Smooth muscle cell (in vitro differentiated cells): ENCODE data around the gene DEPP1. TPM values are rescaled to one million over a fixed set of nuclear protein-coding genes. Genes with fewer than 3 reads are reported as not detected.
A peak's percentile ranks its signal among the peaks of the same experiment; 100 is the strongest.

Experiments
- DNase-seq: peaks from one replicate; lab custom pipeline; 2025; ENCODE audit not compliant: unreplicated experiment; lab: John Stamatoyannopoulos, UW
- H2AFZ ChIP-seq: fragments of 200-600 bp; sonication (generic); 2 replicates; pipeline ENCODE4 v1.6.0; 2016; ENCODE audit warnings: antibody characterized with exemption, low read depth, mild to moderate bottlenecking
- H3F3A ChIP-seq: fragments of 200-600 bp; sonication (generic); 2 replicates; pipeline ENCODE4 v1.6.0; 2017; ENCODE audit warnings: antibody characterized with exemption, low read depth
- H3K27ac ChIP-seq: fragments of 200-600 bp; sonication (generic); 2 replicates; pipeline ENCODE4 v1.5.1; 2016; ENCODE audit warnings: low read depth, mild to moderate bottlenecking
- H3K27me3 ChIP-seq: fragments of 200-600 bp; sonication (generic); 2 replicates; pipeline ENCODE4 v1.6.1; 2016; ENCODE audit warnings: low read depth, mild to moderate bottlenecking
- H3K36me3 ChIP-seq: fragments of 200-600 bp; sonication (generic); 2 replicates; pipeline ENCODE4 v1.5.1; 2016; ENCODE audit warnings: low read depth
- H3K4me1 ChIP-seq: fragments of 200-600 bp; sonication (generic); 2 replicates; pipeline ENCODE4 v1.5.1; 2016; ENCODE audit warnings: low read depth
- H3K4me2 ChIP-seq: fragments of 200-600 bp; sonication (generic); 2 replicates; pipeline ENCODE4 v1.6.0; 2016; ENCODE audit warnings: mild to moderate bottlenecking
- H3K4me3 ChIP-seq: fragments of 200-600 bp; sonication (generic); 2 replicates; pipeline ENCODE4 v1.5.1; 2016; ENCODE audit warnings: mild to moderate bottlenecking
- H3K79me2 ChIP-seq: fragments of 200-600 bp; sonication (generic); 2 replicates; pipeline ENCODE4 v1.6.0; 2016; ENCODE audit warnings: low read depth, mild to moderate bottlenecking
- H3K9ac ChIP-seq: fragments of 200-600 bp; sonication (generic); 2 replicates; pipeline ENCODE4 v1.6.0; 2016; ENCODE audit warnings: low read depth
- H3K9me3 ChIP-seq: fragments of 200-600 bp; sonication (generic); replicated peaks from 2 replicates; pipeline ENCODE4 v1.5.1; 2016; ENCODE audit warnings: low read depth
- H4K20me1 ChIP-seq: fragments of 200-600 bp; sonication (generic); 2 replicates; pipeline ENCODE4 v1.6.0; 2016; ENCODE audit warnings: low read depth
- WGBS: methylation state at CpG from one replicate; pipeline ENCODE4 v1.1.7; 2016; ENCODE audit warnings: low lambda C conversion rate; 5-methylcytosine and 5-hydroxymethylcytosine counted together
- polyA plus RNA-seq: library from polyadenylated mRNA; unstranded; fragments of >200 nt; fragmentation: Nextera tagmentation; extraction: Ambion mirVana; gene quantifications from 2 replicates; pipeline ENCODE4 v1.2.1, GENCODE V29; 2016
- total RNA-seq: library from RNA; depleted of rRNA; stranded (reverse); fragments of >200 nt; gene quantifications from 2 replicates; pipeline ENCODE4 v1.2.3, GENCODE V29; 2014
- TF ChIP-seq, protein P1 (sequence below): fragments of 200-600 bp; sonication (generic); IDR thresholded peaks from 2 replicates; pipeline ENCODE4 v1.5.1; 2017; ENCODE audit warnings: borderline replicate concordance, mild to moderate bottlenecking, antibody characterized with exemption; ENCODE audit not compliant: insufficient read depth, poor library complexity, severe bottlenecking

Gene DEPP1
- total and polyA plus RNA-seq, 2 experiments from 2014 or later, result 12.9 to 13.2 TPM

GRCh38 chr10:45004661-45005060 lies 26.1 kb upstream of the DEPP1 start:
- Histone ChIP-seq H3K36me3 (peaks cover 13% of the 10 kb centered on the region), H4K20me1 (no peaks in the 10 kb centered on the region), H3K9ac (no peak overlapping the region), H3K4me2 (no peak overlapping the region), H3K79me2 (peaks cover 37% of the 10 kb centered on the region), H3F3A (no peaks in the 10 kb centered on the region), H3K4me1 (peaks cover 10% of the 10 kb centered on the region), H3K27ac (no peak overlapping the region), H3K9me3 (no peaks in the 10 kb centered on the region), H3K27me3 (no peaks in the 10 kb centered on the region), H3K4me3 (no peak overlapping the region), H2AFZ (no peak overlapping the region)
- WGBS, result 95% methylated on average over 3 of the region's 3 CpGs
- DNase-seq, result no peak
- TF ChIP-seq, protein P1, sequence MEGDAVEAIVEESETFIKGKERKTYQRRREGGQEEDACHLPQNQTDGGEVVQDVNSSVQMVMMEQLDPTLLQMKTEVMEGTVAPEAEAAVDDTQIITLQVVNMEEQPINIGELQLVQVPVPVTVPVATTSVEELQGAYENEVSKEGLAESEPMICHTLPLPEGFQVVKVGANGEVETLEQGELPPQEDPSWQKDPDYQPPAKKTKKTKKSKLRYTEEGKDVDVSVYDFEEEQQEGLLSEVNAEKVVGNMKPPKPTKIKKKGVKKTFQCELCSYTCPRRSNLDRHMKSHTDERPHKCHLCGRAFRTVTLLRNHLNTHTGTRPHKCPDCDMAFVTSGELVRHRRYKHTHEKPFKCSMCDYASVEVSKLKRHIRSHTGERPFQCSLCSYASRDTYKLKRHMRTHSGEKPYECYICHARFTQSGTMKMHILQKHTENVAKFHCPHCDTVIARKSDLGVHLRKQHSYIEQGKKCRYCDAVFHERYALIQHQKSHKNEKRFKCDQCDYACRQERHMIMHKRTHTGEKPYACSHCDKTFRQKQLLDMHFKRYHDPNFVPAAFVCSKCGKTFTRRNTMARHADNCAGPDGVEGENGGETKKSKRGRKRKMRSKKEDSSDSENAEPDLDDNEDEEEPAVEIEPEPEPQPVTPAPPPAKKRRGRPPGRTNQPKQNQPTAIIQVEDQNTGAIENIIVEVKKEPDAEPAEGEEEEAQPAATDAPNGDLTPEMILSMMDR, result no peak

DNA sequence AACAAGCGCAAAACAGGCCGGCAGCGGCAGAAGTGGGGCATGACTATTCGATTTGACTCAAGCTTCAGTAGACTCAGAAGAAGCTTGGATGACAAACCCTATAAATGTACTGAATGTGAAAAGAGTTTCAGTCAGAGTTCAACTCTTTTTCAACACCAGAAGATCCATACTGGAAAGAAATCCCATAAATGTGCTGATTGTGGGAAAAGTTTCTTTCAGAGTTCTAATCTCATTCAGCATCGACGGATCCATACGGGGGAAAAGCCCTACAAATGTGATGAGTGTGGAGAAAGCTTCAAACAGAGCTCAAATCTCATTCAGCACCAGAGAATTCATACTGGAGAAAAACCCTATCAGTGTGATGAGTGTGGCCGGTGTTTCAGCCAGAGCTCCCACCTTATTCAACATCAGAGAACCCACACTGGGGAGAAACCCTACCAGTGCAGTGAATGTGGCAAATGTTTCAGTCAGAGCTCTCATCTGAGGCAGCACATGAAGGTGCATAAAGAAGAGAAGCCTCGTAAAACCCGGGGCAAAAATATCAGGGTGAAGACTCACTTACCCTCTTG lies 24.9 kb upstream of the DEPP1 start:
- H3F3A ChIP-seq, result no peaks in the 10 kb centered on the region
- H3K9ac ChIP-seq, result no peak overlapping the region
- no peak overlapping the region for H3K27ac ChIP-seq
- WGBS, result over 99% methylated on average over 10 of the region's 10 CpGs
- H3K79me2 ChIP-seq, result peaks cover 37% of the 10 kb centered on the region
- H3K4me1 ChIP-seq, result peaks cover 10% of the 10 kb centered on the region
- no peak overlapping the region for H2AFZ ChIP-seq
- no peaks in the 10 kb centered on the region for H4K20me1 ChIP-seq
- DNase-seq, result no peak
- H3K27me3 ChIP-seq, result no peaks in the 10 kb centered on the region
- H3K9me3 ChIP-seq, result no peaks in the 10 kb centered on the region
- no peak overlapping the region for H3K4me3 ChIP-seq
- TF ChIP-seq, protein P1, result no peak
- H3K36me3 ChIP-seq, result peaks cover 13% of the 10 kb centered on the region
- H3K4me2 ChIP-seq, result no peak overlapping the region

- peak overlapping the region; percentile 87 for H3K4me2 ChIP-seq
- peaks cover 10% of the 10 kb centered on the region for H3K4me1 ChIP-seq
- H2AFZ ChIP-seq, result peak overlapping the region; percentile 77
- H3K9ac ChIP-seq, result peak overlapping the region; percentile 84
- no peaks in the 10 kb centered on the region for H3K27me3 ChIP-seq
- no peaks in the 10 kb centered on the region for H4K20me1 ChIP-seq
- TF ChIP-seq, protein P1, result peak; percentile 7
- H3K79me2 ChIP-seq, result peaks cover 37% of the 10 kb centered on the region
- peak overlapping the region; percentile 66 for H3K4me3 ChIP-seq
- no peak for DNase-seq
- peak overlapping the region; percentile 75 for H3K27ac ChIP-seq
- H3K9me3 ChIP-seq, result no peaks in the 10 kb centered on the region
- H3K36me3 ChIP-seq, result peaks cover 13% of the 10 kb centered on the region
- no peaks in the 10 kb centered on the region for H3F3A ChIP-seq
- 22% methylated on average over 13 of the region's 13 CpGs for WGBS
Observed at GRCh38 chr10:45001381-45002148, 23.0 kb upstream of the DEPP1 start.
